HL-60 (cell line): ENCODE results near the gene MRPL58.

Source experiments
- CTCF ChIP-seq: IDR thresholded peaks from one replicate; pipeline ENCODE4 v1.5.1; 2011; ENCODE audit warnings: low read length, control low read depth, inconsistent platforms; ENCODE audit not compliant: insufficient read depth
- GABPA ChIP-seq: IDR thresholded peaks from 2 replicates; pipeline ENCODE4 v1.6.1; 2012; ENCODE audit warnings: low read depth
- POLR2AphosphoS5 ChIP-seq: IDR thresholded peaks from 2 replicates; pipeline ENCODE4 v1.6.1; 2012; ENCODE audit warnings: low read depth
- SPI1 ChIP-seq: IDR thresholded peaks from 2 replicates; pipeline ENCODE4 v1.6.1; 2012; ENCODE audit warnings: low read depth, mild to moderate bottlenecking, borderline replicate concordance

GRCh38 chr17:75064040-75064439, 51.6 kb downstream of the MRPL58 start:
- TF ChIP-seq CTCF (no peak), GABPA (no peak), POLR2AphosphoS5 (no peak), SPI1 (no peak)
